GM18867 (cell line): ENCODE data around the gene DAPK2.

ENCODE experiments used
- ATAC-seq: cut with Tn5 transposase; IDR thresholded peaks from one replicate; pipeline ENCODE4 v1.9.1; 2021; ENCODE audit warnings: mild to moderate bottlenecking, moderate library complexity; ENCODE audit not compliant: unreplicated experiment

DAPK2 gene

GRCh38 chr15:63999177-63999576 lies 47.1 kb downstream of the DAPK2 start:
- ATAC-seq = no peak

DNA sequence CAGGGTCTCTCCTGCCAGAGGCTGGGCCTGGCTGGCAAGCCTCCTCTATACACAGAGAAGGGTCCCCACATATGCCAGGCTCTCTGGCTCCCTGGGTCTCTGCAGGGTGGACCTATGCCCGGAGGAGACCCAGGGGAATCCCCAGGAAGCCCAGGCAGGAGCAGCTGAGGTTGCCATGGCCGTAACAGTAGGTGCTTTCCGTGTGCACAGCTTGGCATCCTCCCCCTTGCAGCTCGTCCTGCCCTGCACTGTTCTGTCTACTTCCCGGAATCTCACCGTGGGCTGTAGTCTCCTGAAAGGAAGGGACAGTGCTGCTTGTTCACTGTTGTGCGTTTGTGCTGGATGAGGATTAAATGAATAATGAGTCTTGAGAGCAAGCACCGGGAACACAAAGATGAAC lies 47.8 kb downstream of the DAPK2 start:
- no peak for ATAC-seq

DNA sequence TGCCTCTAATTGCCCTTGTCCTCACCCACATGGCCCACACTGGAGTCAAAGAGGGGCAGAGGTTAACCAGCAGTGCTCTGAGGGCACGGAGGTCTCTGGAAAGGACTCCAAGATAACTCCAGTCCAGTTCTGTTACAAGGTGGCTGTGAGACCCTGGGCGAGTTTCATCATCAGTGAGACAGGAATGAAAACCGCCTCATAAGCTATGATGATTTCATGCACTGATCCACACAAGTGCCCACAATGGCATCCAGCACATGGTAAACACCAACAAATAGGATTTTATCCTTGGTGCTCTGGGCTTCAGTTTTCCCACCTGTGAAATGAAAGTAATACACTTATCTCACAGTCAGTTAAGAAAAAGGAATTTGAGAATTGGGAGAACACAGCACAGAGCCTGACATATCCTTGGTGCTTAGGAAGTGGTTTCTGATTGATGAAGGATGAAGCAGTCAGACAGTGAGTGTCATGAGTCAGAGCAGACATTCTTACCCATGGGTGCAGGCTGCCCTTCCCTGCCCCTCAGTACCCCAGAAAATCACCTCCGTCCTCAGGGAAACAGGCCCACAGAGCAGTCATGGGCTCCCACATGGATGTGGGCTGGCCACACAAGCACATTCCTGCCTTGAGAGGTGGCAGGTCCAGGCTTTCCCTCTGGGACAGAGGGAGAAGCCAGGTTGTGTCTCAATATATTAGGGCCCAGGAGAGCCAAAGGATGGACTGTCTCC lies 48.4 kb downstream of the DAPK2 start:
- no peak for ATAC-seq

DNA sequence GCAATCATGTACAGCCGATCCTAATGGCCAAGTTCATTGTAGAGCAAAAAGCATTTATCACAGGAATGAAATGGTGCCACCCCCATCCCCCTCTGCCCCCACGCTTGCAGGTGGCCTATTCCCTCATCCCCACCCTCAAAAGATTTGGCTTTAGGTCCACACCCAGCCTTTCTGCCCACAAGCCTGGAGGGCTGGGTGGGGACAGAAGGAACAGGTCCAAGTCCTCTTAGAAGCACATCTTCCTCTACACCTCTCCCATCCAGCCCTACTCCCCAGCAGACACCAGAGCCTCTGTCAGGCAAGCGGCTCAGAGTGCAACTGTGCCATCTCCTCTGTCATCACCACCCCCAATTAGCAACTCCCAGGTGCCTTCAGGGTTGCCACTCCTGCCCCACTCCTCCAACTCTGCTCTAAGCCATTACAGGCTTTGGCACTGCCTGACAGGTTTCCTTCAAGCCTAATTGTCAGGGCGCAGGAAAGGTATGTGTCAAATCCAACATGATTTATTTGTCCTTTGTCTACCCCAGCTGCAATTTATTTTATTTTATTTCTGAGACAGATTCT lies 49.4 kb downstream of the DAPK2 start:
- no peak for ATAC-seq

GRCh38 chr15:63995789-63996188 lies 50.5 kb downstream of the DAPK2 start:
- no peak for ATAC-seq

DNA sequence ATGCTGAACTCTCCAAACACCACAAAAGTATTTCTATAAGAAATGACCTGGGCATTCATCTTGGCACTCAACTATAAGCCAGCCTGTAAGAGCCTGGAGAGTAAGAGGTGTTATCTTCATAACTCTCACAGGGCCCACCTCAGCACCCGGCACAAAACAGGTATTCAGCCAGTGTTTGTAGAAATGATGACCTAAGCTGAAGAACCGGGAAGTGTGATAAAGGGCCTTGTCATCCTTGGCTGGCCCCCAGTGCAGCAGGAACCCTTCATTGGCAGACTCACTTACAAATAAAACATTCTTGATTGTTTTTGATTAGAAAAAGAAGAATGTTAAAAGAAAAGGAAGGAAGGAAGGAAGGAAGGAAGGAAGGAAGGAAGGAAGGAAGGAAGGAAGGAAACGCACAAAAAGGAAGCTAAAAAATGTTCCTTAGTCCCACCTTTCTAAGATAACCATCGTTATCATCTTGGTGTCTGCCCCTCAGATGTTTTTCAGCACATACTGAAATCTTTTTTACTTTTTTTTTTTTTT lies 52.1 kb downstream of the DAPK2 start:
- ATAC-seq = no peak

- no peak for ATAC-seq
Observed at GRCh38 chr15:63992300-63992699, 54.0 kb downstream of the DAPK2 start.

DNA sequence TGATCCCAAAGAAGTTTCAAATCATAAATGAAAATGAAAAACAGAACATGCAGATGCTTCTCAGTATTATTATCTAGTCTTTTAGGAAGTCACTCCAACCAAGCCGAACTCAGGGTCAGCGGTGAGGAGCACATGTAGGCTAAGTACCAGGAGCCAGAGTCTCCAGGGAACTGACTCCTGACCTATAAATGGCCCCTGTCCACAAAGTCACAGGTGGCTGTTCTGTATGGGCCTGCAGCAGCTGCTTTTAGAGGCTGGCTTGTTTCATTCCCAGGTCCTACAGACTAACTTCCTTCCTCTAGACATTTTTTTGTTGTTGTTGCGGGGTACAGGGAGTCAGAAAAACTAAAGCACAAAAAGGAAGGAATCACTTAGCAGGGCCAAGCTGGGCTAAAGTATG lies 54.6 kb downstream of the DAPK2 start:
- no peak for ATAC-seq

GRCh38 chr15:63990454-63990853 lies 55.8 kb downstream of the DAPK2 start:
- ATAC-seq = no peak

DNA sequence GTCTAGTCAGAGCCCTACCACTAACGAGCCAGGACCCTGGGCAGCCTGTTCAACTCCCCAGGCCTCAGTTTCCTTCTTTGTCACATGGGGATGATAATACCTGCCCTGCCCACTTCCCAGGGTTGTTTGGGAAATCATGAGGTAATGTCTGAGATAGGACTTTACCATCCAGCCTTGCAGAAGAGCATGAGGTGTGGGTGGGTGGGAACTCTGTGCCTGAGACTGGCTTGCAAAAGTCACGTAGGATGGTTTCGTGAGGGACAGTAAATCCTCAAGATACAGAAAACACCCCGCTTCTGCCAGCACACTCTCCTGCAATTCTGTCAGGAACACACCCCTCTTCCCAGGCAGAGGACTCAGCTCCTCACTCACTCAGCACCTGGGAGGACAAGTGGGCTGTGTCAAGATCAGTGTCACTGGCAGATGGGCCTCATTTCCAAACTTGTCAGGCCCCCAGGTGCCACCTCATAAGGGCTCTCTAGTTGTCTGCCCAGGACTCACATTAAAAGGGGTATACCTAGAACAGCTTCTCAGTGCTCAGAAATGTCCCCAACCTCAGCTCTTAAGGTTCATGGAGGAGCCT lies 58.4 kb downstream of the DAPK2 start:
- no peak for ATAC-seq

- peak; percentile 87 for ATAC-seq
Observed at GRCh38 chr15:63986751-63987341, 59.4 kb downstream of the DAPK2 start.

DNA sequence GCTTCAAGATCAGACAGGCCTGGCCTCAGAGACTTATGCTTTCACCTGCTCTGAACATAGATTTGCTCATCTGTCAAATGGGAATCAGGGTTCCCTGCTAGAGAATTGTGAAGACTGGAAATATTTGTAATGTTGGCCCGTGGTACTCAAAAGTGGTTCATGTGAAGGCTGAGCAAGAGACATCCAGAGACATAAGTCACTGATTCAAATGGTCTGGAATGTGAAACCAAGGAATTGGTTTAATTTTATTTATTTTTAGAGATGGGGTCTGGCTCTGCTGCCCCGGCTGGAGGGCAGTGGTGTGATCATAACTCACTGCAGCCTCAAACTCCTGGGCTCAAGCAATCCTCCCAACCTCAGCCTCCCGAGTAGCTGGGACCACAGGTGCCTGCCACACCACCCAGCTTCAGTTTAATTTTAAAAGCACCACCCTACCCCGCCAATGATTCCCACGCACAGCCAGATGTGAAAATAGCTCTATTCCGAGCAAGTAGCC lies 60.1 kb downstream of the DAPK2 start:
- no peak for ATAC-seq

- ATAC-seq = no peak
Observed at GRCh38 chr15:63985221-63986184, 60.8 kb downstream of the DAPK2 start.

GRCh38 chr15:63984331-63984730 lies 62.0 kb downstream of the DAPK2 start:
- no peak for ATAC-seq

DNA sequence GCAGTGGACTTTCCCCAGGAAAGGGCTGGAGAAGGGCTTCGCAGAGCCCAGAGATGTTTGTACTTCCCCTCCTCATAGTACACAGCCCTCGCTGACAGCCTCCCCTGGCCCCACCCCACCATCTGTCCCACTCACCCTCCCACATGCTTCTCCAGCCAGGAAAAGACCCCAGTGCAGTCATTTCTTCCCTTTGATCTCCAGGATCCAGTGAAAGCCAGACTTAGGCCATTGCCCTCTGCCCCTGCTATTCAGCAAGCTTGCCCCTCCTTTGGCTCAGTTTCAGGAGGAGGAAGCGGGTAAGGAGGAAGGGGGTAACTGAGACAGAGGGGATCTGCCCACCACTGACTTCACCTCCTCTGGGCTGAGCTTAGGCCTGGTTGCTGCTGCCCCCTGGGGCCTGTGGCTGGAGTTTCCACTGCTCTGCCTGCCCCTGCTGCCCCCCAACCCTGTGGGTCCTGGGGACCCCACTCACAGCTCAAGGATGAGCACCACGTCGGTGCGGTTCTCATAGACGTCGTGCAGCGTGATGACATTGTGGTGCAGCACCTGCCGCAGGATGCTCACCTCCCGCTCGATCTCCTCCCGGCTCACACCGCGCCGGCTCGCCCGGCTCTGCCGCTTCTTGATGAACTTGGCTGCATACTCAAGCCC lies 63.1 kb downstream of the DAPK2 start:
- ATAC-seq = no peak

DNA sequence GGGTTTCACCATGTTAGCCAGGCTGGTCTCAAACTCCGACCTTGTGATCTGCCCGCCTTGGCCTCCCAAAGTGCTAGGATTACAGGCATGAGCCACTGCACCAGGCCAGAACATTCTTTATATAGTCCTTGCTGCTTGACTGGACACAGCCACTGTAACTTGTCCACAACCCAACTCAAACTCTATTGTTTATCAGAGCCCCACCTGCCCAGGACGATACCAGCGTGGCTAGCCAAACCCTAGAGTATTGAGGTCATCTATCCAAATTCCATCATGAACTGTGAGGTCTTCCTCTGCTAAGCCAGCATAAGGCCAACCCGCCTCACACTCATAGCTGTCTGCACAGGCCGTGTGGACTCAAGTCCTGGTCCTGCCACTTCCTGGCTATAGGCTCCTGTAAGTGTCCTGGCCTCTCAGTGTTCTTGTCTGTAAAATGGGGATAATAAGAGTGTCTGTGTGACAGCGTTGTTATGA lies 63.9 kb downstream of the DAPK2 start:
- ATAC-seq = no peak

GRCh38 chr15:63981596-63982320 lies 64.5 kb downstream of the DAPK2 start:
- ATAC-seq = no peak

GRCh38 chr15:63979262-63979793 lies 67.0 kb downstream of the DAPK2 start:
- no peak for ATAC-seq
